NOMO-1 (cell line): ENCODE measurements around the gene SLMAP.
"Not testable (repeated sequence)": the region's sequence is repeated elsewhere in the genome, so short reads cannot be mapped to it uniquely, and the experiment has no call there.

Source experiments
- DNase-seq, 2 experiments: peaks; one replicate each; lab custom pipeline; 2025; ENCODE audit not compliant: unreplicated experiment in 2 of 2; lab: John Stamatoyannopoulos, UW

SLMAP gene

GRCh38 chr3:57826245-57826951 is 70.3 kb downstream of the SLMAP start:
- no peak for DNase-seq

- peak in 1 of 2 experiments; percentile 18 for DNase-seq
Observed at GRCh38 chr3:57826952-57827723, 71.0 kb downstream of the SLMAP start.

GRCh38 chr3:57827757-57828156 is 71.6 kb downstream of the SLMAP start:
- no peak for DNase-seq

- DNase-seq = no peak
Observed at GRCh38 chr3:57832486-57832885, 76.4 kb downstream of the SLMAP start.

- DNase-seq = no peak
Observed at GRCh38 chr3:57832900-57833313, 76.8 kb downstream of the SLMAP start.

- DNase-seq = no peak
Observed at GRCh38 chr3:57833763-57834162, 77.7 kb downstream of the SLMAP start.

- DNase-seq = no peak
Observed at GRCh38 chr3:57837686-57838085, 81.6 kb downstream of the SLMAP start.

- DNase-seq = no peak
Observed at GRCh38 chr3:57838627-57839026, 82.5 kb downstream of the SLMAP start.

GRCh38 chr3:57840473-57840872 is 84.4 kb downstream of the SLMAP start:
- DNase-seq = peak in 1 of 2 experiments; percentile 31

GRCh38 chr3:57841818-57842217 is 85.7 kb downstream of the SLMAP start:
- no peak for DNase-seq

- no peak for DNase-seq
Observed at GRCh38 chr3:57848177-57848738, 92.1 kb downstream of the SLMAP start.

- DNase-seq = no peak
Observed at GRCh38 chr3:57851304-57851703, 95.2 kb downstream of the SLMAP start.

- no peak for DNase-seq
Observed at GRCh38 chr3:57852896-57853295, 96.8 kb downstream of the SLMAP start.

- DNase-seq = no peak
Observed at GRCh38 chr3:57855281-57855680, 99.2 kb downstream of the SLMAP start.

GRCh38 chr3:57855943-57856342 is 99.8 kb downstream of the SLMAP start:
- no peak for DNase-seq

- DNase-seq = no peak
Observed at GRCh38 chr3:57856675-57857074, 100.6 kb downstream of the SLMAP start.

- DNase-seq = no peak
Observed at GRCh38 chr3:57862894-57863293, 106.8 kb downstream of the SLMAP start.

GRCh38 chr3:57863380-57863779 is 107.3 kb downstream of the SLMAP start:
- no peak for DNase-seq

- peak in 1 of 2 experiments; percentile 10 for DNase-seq
Observed at GRCh38 chr3:57864853-57865252, 108.7 kb downstream of the SLMAP start.

GRCh38 chr3:57869110-57869509 is 113.0 kb downstream of the SLMAP start:
- DNase-seq = not testable (repeated sequence)

GRCh38 chr3:57872606-57873005 is 116.5 kb downstream of the SLMAP start:
- DNase-seq = no peak

- DNase-seq = no peak
Observed at GRCh38 chr3:57876632-57877031, 120.5 kb downstream of the SLMAP start.
